Measurements from ENCODE around the gene BCL7C. TPM values are rescaled to one million over a fixed set of nuclear protein-coding genes. Genes with fewer than 3 reads are reported as not detected.

The BCL7C gene
- total and polyA plus RNA-seq, 8 donors, result 9.2 to 29.3 (median 11.2) TPM

DNA sequence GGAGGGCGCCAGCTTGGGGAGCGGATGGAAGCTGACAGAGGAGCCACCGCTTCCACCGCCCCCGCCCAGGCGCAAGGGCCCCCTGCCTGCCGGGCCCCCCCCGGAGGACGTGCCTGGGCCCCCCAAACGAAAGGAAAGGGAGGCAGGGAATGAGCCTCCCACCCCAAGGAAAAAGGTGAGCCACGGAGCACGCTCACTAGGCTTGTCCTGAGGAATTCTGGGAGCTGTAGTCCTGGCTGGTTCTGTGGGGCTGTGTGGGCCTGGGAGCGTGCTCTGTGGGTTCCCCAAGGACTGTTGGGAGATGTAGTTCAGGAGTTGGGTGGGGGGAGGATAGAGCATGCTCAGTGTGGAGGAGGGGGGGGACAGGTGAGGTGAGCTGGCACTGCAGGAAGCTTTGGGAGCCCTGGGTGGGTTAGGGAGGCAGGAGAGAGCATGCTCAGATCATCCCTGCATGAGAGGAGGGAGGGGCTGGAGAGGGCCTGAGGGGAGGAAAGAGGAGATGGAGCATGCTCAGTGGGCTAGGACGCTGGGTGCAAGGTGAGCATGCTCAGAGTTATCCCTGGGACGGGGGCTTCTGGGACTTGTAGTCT, 34.0 kb upstream of the BCL7C start:
- TF ChIP-seq, protein P1, sequence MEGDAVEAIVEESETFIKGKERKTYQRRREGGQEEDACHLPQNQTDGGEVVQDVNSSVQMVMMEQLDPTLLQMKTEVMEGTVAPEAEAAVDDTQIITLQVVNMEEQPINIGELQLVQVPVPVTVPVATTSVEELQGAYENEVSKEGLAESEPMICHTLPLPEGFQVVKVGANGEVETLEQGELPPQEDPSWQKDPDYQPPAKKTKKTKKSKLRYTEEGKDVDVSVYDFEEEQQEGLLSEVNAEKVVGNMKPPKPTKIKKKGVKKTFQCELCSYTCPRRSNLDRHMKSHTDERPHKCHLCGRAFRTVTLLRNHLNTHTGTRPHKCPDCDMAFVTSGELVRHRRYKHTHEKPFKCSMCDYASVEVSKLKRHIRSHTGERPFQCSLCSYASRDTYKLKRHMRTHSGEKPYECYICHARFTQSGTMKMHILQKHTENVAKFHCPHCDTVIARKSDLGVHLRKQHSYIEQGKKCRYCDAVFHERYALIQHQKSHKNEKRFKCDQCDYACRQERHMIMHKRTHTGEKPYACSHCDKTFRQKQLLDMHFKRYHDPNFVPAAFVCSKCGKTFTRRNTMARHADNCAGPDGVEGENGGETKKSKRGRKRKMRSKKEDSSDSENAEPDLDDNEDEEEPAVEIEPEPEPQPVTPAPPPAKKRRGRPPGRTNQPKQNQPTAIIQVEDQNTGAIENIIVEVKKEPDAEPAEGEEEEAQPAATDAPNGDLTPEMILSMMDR (IDR thresholded peaks at IDR 0.05), result no peak
- no peak overlapping the region for H3K27ac ChIP-seq

DNA sequence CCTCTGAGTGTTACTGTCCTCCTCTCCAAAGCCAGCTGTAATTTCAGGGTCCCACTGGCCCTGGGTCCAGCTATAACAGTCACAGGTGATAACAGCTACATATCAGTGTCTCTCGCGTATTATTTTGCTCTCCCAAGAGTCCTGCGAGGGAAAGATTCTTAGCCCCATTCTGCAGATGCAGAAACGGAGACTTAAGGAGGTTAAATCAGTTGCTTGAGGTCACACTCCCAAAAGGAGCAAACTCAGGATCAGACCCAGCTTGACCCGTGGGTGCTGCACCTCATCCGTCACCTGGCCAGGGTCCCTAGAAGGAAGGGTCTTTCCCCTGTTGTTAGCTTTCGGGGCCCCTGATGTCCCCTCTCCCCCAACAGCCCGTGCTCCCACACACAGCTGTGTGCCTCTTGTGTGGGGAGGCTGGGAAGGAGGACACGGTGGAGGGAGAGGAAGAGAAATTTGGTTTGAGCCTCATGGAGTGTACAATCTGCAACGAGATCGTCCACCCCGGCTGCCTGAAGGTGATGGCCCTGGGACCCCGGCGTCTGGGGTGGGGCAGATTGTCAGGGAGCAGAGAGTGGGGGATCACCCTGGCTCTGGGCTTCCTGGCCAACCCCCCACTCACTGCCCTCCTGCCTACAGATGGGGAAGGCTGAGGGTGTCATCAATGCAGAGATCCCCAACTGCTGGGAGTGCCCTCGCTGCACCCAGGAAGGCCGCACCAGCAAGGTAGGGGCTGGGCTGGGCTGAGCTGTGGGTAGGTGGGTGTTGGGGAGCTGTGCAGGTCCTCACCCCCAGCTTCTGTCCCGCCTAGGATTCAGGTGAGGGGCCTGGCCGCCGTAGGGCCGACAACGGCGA, 33.3 kb upstream of the BCL7C start:
- Histone ChIP-seq H3K9me3 (no peaks in the 10 kb centered on the region), H3K4me1 (no peaks in the 10 kb centered on the region), H3K36me3 (no peaks in the 10 kb centered on the region), H3K27ac (no peak overlapping the region), H3K4me3 (no peak overlapping the region), H3K27me3 (no peaks in the 10 kb centered on the region)
- intact Hi-C loops (cut with DNase I), result no loop called here
- DNase-seq (peak in 1 of 6 donors; percentile 27), FAIRE-seq (no peak), ATAC-seq (no peak)
- TF ChIP-seq, protein P1 (IDR thresholded peaks at IDR 0.05), result no peak
- 87 to 91% methylated on average over 21 to 22 of the region's 22 CpGs for WGBS, 2 donors

More for the DNA sequence above, 34.0 kb upstream of the BCL7C start:
- 64 to 68% methylated on average over 12 to 15 of the region's 15 CpGs for WGBS, 2 donors
- peak in 2 of 4 donors; percentile 9 to 32 for ATAC-seq
- peak in 5 of 6 donors; percentile 49 to 74 (median 61) for DNase-seq
- no peak for FAIRE-seq
- intact Hi-C loops (cut with DNase I), result no loop called here
- H3K27me3 ChIP-seq, result no peaks in the 10 kb centered on the region
- no peaks in the 10 kb centered on the region for H3K9me3 ChIP-seq
- no peaks in the 10 kb centered on the region for H3K4me1 ChIP-seq
- H3K36me3 ChIP-seq, result no peaks in the 10 kb centered on the region
- H3K4me3 ChIP-seq, result no peak overlapping the region

DNA sequence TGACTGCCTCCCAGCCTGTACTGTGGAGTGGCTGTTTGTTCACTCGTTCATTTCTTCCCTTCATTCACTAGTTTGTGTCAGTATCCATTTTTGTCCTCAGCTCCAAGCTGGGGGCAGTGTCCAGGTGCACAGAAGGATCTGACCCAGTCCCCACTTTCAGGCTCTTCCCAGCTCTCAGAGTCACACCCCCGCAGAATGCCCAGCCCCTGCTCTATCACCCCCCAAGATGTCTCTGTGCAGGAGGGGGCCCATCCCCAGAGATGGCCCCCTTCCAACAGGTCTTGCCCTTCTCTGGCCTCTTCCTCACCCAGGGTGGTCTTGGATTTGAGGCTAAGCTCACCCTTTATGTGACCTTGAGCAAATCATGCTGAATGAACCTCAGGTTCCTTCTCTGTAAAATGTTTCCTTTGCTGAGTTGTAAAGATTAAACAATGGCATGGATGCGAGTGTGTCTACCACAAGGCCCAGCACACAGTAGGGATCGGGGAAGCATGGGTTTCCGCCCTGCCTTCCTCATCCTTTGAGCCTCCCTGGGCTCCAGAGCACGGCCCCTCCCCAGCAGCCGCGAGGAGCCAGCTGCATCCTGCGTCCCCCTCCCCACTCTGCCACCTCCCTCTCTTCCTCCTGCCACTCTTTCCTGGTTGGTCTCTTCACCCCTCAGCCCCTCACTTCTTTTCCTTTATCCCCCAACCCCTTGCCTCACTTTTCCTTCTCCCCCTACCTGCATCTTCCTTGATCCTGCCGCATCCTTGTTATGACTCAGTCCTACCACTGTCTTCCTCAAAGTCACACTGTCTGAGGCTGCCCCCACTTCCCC, 32.3 kb upstream of the BCL7C start:
- TF ChIP-seq, protein P1 (IDR thresholded peaks at IDR 0.05), result no peak

DNA sequence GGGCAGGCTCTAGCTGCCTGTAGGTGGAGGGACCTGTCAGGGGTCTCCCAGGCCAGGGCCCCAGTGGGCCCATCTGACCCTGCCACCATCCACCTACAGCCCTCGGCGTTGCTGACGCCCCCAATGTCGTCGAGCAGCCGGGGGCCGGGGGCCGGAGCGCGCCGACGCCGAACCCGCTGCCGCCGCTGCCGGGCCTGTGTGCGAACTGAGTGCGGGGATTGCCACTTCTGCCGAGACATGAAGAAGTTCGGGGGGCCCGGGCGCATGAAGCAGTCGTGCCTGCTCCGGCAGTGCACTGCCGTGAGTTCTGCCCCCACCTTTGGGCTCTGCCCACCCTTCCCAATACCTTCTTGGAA, 31.7 kb upstream of the BCL7C start:
- intact Hi-C loops (cut with DNase I), result no loop called here
- DNase-seq, result peak in 3 of 6 donors; percentile 33 to 79 (median 48)
- H3K27me3 ChIP-seq, result no peaks in the 10 kb centered on the region
- no peaks in the 10 kb centered on the region for H3K36me3 ChIP-seq
- TF ChIP-seq, protein P1 (IDR thresholded peaks at IDR 0.05), result no peak
- H3K9me3 ChIP-seq, result no peaks in the 10 kb centered on the region
- H3K27ac ChIP-seq, result no peak overlapping the region
- WGBS, 2 donors, result 90 to 94% methylated on average over 26 of the region's 26 CpGs
- no peak for FAIRE-seq
- H3K4me3 ChIP-seq, result no peak overlapping the region
- no peak for ATAC-seq
- H3K4me1 ChIP-seq, result no peaks in the 10 kb centered on the region

More for the DNA sequence above, 32.3 kb upstream of the BCL7C start:
- H3K27ac ChIP-seq, result no peak overlapping the region
- no peaks in the 10 kb centered on the region for H3K9me3 ChIP-seq
- ATAC-seq, result no peak
- H3K4me3 ChIP-seq, result no peak overlapping the region
- 70 to 75% methylated on average over 10 of the region's 10 CpGs for WGBS, 2 donors
- no peak for FAIRE-seq
- no peaks in the 10 kb centered on the region for H3K36me3 ChIP-seq
- intact Hi-C loops (cut with DNase I), result no loop called here
- peak in 2 of 6 donors; percentile 24 to 37 for DNase-seq
- H3K27me3 ChIP-seq, result no peaks in the 10 kb centered on the region
- no peaks in the 10 kb centered on the region for H3K4me1 ChIP-seq

All from pancreas (tissue), 10 donors.